ENCODE measurements around the gene ORMDL2. TPM values are rescaled to one million over a fixed set of nuclear protein-coding genes. Genes with fewer than 3 reads are reported as not detected.

ORMDL2 gene
- total RNA-seq, 1 donor = 21.6 TPM

GRCh38 chr12:55843431-55843830 is 25.6 kb downstream of the ORMDL2 start:
- H3K4me3 ChIP-seq (ENCODE audit: low read depth, low read length) = no peak overlapping the region
- no peak for DNase-seq (ENCODE audit: low read depth)
- TF ChIP-seq CTCF (IDR thresholded peaks at IDR 0.05; ENCODE audit: insufficient read depth, low read depth, low read length) = no peak

GRCh38 chr12:55844961-55845360 is 27.1 kb downstream of the ORMDL2 start:
- no peak for TF ChIP-seq CTCF (IDR thresholded peaks at IDR 0.05; ENCODE audit: insufficient read depth, low read depth, low read length)
- H3K4me3 ChIP-seq (ENCODE audit: low read depth, low read length) = no peak overlapping the region
- DNase-seq (ENCODE audit: low read depth) = no peak

- no peak for TF ChIP-seq CTCF (IDR thresholded peaks at IDR 0.05; ENCODE audit: insufficient read depth, low read depth, low read length)
- no peak overlapping the region for H3K4me3 ChIP-seq (ENCODE audit: low read depth, low read length)
- no peak for DNase-seq (ENCODE audit: low read depth)
Observed at GRCh38 chr12:55845361-55845760, 27.5 kb downstream of the ORMDL2 start.

GRCh38 chr12:55845785-55846496 is 28.1 kb downstream of the ORMDL2 start:
- TF ChIP-seq CTCF (IDR thresholded peaks at IDR 0.05; ENCODE audit: insufficient read depth, low read depth, low read length) = no peak
- H3K4me3 ChIP-seq (ENCODE audit: low read depth, low read length) = no peak overlapping the region
- DNase-seq (ENCODE audit: low read depth) = no peak

- DNase-seq (ENCODE audit: low read depth) = peak; percentile 80
- H3K4me3 ChIP-seq (ENCODE audit: low read depth, low read length) = no peak overlapping the region
- no peak for TF ChIP-seq CTCF (IDR thresholded peaks at IDR 0.05; ENCODE audit: insufficient read depth, low read depth, low read length)
Observed at GRCh38 chr12:55847033-55847432, 29.2 kb downstream of the ORMDL2 start.

GRCh38 chr12:55847603-55848291 is 29.9 kb downstream of the ORMDL2 start:
- H3K4me3 ChIP-seq (ENCODE audit: low read depth, low read length) = peak overlapping the region; percentile 19
- peak; percentile 100 for DNase-seq (ENCODE audit: low read depth)
- no peak for TF ChIP-seq CTCF (IDR thresholded peaks at IDR 0.05; ENCODE audit: insufficient read depth, low read depth, low read length)
